ENCODE measurements around the gene MFN1.

- no peak for TF ChIP-seq CTCF (IDR thresholded peaks at IDR 0.05)
- TF ChIP-seq POLR2A (IDR thresholded peaks at IDR 0.05) = no peak
These were observed 29.0 kb downstream of the MFN1 start for GRCh38 chr3:179376474-179376873.
